Nephron progenitor cell (in vitro differentiated cells): ENCODE data around the gene PCDHAC1.

ENCODE experiments used
- DNase-seq: peaks from one replicate; pipeline ENCODE4 v3.0.0; 2021
- H3K27ac Mint-ChIP-seq: 2 replicates; pipeline ENCODE4 v1.8.0; 2021; ENCODE audit warnings: mild to moderate bottlenecking, moderate library complexity, mixed read lengths
- H3K27me3 Mint-ChIP-seq: 2 replicates; pipeline ENCODE4 v1.8.0; 2021; ENCODE audit warnings: mild to moderate bottlenecking, low read depth, mixed read lengths; ENCODE audit not compliant: poor library complexity
- H3K36me3 Mint-ChIP-seq: 2 replicates; pipeline ENCODE4 v1.8.0; 2021; ENCODE audit warnings: low read depth, mixed read lengths
- H3K4me1 Mint-ChIP-seq: 2 replicates; pipeline ENCODE4 v1.8.0; 2021; ENCODE audit warnings: mixed read lengths
- H3K4me3 Mint-ChIP-seq: 2 replicates; pipeline ENCODE4 v1.8.0; 2021; ENCODE audit warnings: mild to moderate bottlenecking, moderate library complexity, mixed read lengths
- H3K9me3 Mint-ChIP-seq: 2 replicates; pipeline ENCODE4 v1.8.0; 2021; ENCODE audit warnings: mild to moderate bottlenecking, moderate library complexity, mixed read lengths
- TF ChIP-seq, protein P1 (sequence below): fragments of 200-600 bp; sonication (generic); IDR thresholded peaks from 2 replicates; pipeline ENCODE4 v1.5.0; 2021; ENCODE audit warnings: antibody characterized with exemption

PCDHAC1 gene

DNA sequence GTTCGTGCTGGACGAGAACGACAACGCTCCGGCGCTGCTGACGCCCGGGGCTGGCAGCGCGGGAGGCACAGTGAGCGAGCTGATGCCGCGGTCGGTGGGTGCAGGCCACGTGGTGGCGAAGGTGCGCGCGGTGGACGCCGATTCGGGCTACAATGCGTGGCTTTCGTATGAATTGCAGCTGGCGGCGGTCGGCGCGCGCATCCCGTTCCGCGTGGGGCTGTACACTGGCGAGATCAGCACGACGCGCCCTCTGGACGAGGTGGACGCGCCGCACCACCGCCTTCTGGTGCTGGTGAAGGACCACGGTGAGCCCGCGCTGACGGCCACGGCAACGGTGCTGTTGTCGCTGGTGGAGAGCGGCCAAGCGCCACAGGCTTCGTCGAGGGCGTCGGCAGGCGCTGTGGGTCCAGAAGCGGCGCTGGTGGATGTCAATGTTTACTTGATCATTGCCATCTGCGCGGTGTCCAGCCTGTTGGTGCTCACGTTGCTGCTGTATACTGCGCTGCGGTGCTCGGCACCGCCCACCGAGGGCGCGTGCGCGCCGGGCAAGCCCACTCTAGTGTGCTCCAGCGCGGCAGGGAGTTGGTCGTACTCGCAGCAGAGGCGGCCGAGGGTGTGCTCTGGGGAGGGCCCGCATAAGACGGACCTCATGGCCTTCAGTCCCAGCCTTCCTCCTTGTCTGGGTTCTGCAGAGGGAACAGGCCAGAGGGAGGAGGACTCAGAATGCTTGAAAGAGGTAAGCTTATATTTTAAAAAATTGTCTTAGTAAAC, 42.0 kb upstream of the PCDHAC1 start:
- H3K27ac Mint-ChIP-seq, result no peak overlapping the region
- H3K27me3 Mint-ChIP-seq, result no peaks in the 10 kb centered on the region
- peaks cover 70% of the 10 kb centered on the region for H3K36me3 Mint-ChIP-seq
- H3K9me3 Mint-ChIP-seq, result peaks cover 60% of the 10 kb centered on the region
- no peaks in the 10 kb centered on the region for H3K4me1 Mint-ChIP-seq
- H3K4me3 Mint-ChIP-seq, result no peak overlapping the region
- TF ChIP-seq, protein P1, sequence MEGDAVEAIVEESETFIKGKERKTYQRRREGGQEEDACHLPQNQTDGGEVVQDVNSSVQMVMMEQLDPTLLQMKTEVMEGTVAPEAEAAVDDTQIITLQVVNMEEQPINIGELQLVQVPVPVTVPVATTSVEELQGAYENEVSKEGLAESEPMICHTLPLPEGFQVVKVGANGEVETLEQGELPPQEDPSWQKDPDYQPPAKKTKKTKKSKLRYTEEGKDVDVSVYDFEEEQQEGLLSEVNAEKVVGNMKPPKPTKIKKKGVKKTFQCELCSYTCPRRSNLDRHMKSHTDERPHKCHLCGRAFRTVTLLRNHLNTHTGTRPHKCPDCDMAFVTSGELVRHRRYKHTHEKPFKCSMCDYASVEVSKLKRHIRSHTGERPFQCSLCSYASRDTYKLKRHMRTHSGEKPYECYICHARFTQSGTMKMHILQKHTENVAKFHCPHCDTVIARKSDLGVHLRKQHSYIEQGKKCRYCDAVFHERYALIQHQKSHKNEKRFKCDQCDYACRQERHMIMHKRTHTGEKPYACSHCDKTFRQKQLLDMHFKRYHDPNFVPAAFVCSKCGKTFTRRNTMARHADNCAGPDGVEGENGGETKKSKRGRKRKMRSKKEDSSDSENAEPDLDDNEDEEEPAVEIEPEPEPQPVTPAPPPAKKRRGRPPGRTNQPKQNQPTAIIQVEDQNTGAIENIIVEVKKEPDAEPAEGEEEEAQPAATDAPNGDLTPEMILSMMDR, result no peak
- no peak for DNase-seq

DNA sequence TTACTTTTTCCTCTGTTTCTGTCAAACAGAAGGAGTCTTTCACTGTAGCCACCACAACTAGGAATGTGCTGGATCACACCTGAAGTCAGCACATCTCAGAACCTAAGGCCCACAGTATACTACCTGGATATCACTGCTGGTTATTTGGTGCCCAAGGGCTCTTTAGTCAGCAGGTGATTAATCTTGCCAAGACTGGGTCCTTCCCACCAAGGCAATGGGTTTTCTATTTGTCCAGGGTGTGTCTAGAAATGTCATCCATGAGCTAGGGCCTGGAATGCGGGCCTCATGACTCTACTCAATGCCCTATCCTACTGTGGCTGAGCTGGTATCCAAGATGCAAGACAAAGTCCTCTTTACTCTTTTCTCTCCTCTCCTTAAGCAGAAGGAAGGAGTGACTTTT, 9.8 kb upstream of the PCDHAC1 start:
- H3K27me3 Mint-ChIP-seq, result peaks cover 8% of the 10 kb centered on the region
- no peak overlapping the region for H3K27ac Mint-ChIP-seq
- no peaks in the 10 kb centered on the region for H3K4me1 Mint-ChIP-seq
- peaks cover 35% of the 10 kb centered on the region for H3K9me3 Mint-ChIP-seq
- DNase-seq, result no peak
- TF ChIP-seq, protein P1, result no peak
- peaks cover 29% of the 10 kb centered on the region for H3K36me3 Mint-ChIP-seq
- no peak overlapping the region for H3K4me3 Mint-ChIP-seq

DNA sequence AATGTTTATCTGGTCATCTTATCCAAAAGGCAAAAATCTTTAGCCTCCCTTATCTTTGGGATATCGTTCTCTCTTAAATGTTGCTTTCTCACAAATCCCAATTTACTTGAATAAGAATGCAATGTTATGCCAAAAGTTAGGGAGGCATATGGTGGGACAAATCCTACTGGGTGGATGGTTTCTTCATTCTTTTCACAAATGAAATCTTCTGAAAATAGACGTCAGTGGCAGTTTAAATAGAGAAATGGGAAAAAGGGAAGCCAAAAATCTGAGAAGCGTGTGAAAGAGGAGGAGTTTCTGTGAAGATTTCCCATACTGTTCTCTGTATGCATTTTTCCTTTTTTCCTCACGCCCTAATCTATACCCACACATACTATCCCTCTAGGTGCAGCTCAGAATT, 2.5 kb upstream of the PCDHAC1 start:
- H3K9me3 Mint-ChIP-seq, result no peaks in the 10 kb centered on the region
- H3K4me3 Mint-ChIP-seq, result no peak overlapping the region
- TF ChIP-seq, protein P1, result no peak
- H3K27ac Mint-ChIP-seq, result no peak overlapping the region
- H3K4me1 Mint-ChIP-seq, result peaks cover 22% of the 10 kb centered on the region
- peaks cover 3% of the 10 kb centered on the region for H3K36me3 Mint-ChIP-seq
- H3K27me3 Mint-ChIP-seq, result peaks cover 59% of the 10 kb centered on the region
- no peak for DNase-seq

DNA sequence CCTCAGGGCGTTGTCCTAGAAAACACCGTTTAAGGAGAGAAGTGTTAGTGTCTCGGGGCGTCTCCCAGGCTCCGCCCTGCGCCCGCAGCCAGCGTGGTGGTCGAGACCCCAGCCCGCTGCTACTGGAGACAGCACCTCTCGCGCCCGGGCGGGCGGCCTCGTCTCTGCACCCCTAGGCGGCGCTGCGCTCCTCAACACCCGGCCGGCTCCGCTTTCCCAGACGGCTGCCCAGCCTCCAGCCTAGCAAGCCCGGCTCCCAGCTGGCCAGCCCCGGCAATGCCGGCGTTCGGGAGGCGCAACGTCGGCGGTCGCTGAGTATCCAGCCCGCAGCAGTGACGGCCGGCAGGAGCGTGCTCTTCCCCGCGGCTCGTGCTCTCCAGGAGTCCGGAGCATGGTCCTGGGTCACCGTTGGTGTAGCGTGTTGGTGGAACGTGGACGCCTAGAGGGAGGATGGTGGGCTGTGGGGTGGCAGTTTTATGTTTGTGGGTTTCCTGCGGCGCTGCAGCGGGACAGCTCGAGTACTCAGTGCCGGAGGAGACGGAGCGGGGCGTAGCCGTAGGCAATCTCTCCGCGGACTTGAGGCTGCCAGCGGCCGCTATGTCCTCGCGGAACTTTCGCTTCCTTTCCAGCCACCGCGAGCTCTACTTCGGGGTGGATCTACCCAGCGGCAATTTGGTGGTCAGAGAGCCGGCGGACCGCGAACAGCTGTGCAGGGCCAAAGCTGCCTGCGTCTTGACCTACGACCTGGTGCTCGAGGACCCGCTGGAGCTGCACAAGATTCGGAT, 536 bp downstream of the PCDHAC1 start:
- H3K36me3 Mint-ChIP-seq, result peaks cover 9% of the 10 kb centered on the region
- peaks cover 65% of the 10 kb centered on the region for H3K27me3 Mint-ChIP-seq
- peaks cover 22% of the 10 kb centered on the region for H3K4me1 Mint-ChIP-seq
- TF ChIP-seq, protein P1, result peak; percentile 89
- H3K4me3 Mint-ChIP-seq, result peak overlapping the region; percentile 81
- H3K9me3 Mint-ChIP-seq, result no peaks in the 10 kb centered on the region
- peak; percentile 97 for DNase-seq
- no peak overlapping the region for H3K27ac Mint-ChIP-seq

DNA sequence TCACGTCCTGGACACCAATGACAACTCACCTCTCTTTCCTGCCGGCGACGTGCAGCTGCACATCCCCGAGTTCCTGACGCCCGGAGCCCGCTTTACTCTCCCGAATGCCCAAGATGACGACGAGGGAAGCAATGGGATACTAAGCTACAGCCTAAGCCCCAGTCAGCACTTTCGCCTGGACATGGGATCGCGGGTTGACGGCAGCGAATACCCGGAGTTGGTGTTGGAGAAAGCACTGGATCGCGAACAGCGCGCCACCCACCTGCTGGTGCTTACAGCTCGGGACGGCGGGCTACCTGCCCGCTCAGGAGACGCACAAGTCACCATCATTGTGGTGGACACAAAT, 1.1 kb downstream of the PCDHAC1 start:
- peak overlapping the region; percentile 81 for H3K4me3 Mint-ChIP-seq
- H3K27me3 Mint-ChIP-seq, result peaks cover 62% of the 10 kb centered on the region
- H3K4me1 Mint-ChIP-seq, result peaks cover 22% of the 10 kb centered on the region
- no peak overlapping the region for H3K27ac Mint-ChIP-seq
- peaks cover 9% of the 10 kb centered on the region for H3K36me3 Mint-ChIP-seq
- no peaks in the 10 kb centered on the region for H3K9me3 Mint-ChIP-seq
- no peak for DNase-seq
- TF ChIP-seq, protein P1, result no peak
